ENCODE results near the gene TCF7L1. TPM values are rescaled to one million over a fixed set of nuclear protein-coding genes. Genes with fewer than 3 reads are reported as not detected.

TCF7L1 gene, protein sequence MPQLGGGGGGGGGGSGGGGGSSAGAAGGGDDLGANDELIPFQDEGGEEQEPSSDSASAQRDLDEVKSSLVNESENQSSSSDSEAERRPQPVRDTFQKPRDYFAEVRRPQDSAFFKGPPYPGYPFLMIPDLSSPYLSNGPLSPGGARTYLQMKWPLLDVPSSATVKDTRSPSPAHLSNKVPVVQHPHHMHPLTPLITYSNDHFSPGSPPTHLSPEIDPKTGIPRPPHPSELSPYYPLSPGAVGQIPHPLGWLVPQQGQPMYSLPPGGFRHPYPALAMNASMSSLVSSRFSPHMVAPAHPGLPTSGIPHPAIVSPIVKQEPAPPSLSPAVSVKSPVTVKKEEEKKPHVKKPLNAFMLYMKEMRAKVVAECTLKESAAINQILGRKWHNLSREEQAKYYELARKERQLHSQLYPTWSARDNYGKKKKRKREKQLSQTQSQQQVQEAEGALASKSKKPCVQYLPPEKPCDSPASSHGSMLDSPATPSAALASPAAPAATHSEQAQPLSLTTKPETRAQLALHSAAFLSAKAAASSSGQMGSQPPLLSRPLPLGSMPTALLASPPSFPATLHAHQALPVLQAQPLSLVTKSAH
- total RNA-seq: 10 to 100 TPM in 1 of 8 experiments, 1 to 10 TPM in 7; 1.4 to 10.1 (median 3.4) TPM

DNA sequence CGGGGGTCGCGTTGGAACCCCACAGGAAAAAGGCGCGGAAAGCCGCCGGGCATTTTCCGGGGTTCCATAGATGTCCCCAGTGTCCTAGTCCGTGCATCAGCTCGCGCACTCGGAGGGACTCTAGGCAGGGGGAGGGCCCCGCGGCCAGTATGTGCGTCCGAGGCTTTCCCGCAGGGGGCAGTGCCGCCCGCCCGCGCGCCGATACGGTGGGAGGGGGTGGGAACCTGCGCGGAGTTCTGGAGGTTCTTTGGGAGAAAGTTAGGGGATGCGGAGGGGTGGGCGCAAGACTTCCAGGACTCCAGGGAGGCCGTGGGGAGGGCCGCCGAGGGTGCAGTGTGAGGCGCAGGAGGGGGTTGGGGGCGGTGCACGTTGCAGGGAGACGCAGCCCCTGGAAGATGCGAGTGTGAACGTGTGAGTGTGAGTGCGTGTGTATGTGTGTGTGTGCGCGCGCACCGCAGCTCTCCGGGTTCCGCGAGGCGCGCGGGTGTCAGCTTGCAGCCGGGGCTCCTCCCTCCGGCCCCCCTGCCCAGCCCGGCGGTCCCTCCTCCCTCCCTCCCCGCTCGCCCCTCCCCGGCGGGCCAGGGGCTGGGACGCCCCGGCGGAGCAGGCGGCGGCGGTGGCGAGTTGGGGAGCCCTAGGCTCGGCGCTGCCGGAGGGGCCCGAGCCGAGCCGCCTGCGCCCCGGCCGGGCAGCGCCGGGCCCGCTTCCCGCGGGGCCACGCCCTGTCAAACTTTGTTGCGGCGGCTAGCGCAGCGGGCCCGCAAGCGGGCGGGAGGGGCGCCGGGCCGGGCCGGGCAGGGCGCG, at the start of gene TCF7L1:
Gene TCF7L1, plus strand, starts transcription at position 559 of the 804 bp plus-strand sequence. CDS start 293 bp downstream, outside the sequence.
- H3K27ac ChIP-seq: peak within 1 kb of the TSS; percentile 17 to 71
- WGBS, 10 experiments: 0 to 3% methylated on average over 6 to 10 of the region's 91 CpGs; no CpG with 5 or more reads in 8 of the 10 experiments
- peak; percentile 81 to 91 (median 86) for ATAC-seq (replicated peaks in 6 of 8)
- H3K4me1 ChIP-seq (replicated peaks in 1 of 2): peaks cover 2 to 9% of the 10 kb centered on the region in 2 donors
- H3K4me3 ChIP-seq: peak within 1 kb of the TSS; percentile 42 to 68 (median 48)
- in situ Hi-C loops (cut with MboI; ENCODE audit: low pct_unique_long_range_greater_than_20kb in 2 of 9, low sequenced_read_pairs in 9 of 9, unreplicated experiment in 9 of 9): loop anchor here in 6 of 9 experiments (10.0 to 25.0 kb wide), 2 partner anchors 152 to 154 kb away; no protein-coding TSS in a partner anchor

DNA sequence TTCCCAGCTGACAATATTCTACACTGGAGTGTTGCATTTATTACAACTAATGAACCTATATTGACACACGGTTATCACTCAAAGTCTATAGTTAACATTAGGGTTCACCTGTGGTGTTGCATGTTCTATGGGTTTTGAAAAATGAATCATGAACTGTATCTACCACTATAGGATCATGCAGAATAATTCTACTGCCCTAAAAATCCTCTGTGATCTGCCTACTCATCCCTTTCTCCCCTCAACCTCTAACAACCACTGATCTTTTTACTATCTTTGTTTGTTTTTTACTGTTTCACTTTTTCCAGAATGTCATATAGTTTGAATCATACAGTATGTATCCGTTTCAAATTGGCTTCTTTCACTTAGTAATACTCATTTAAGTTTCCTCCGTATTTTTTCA, 47.6 kb upstream of the TCF7L1 start:
- no peak for ATAC-seq (replicated peaks in 6 of 8)

DNA sequence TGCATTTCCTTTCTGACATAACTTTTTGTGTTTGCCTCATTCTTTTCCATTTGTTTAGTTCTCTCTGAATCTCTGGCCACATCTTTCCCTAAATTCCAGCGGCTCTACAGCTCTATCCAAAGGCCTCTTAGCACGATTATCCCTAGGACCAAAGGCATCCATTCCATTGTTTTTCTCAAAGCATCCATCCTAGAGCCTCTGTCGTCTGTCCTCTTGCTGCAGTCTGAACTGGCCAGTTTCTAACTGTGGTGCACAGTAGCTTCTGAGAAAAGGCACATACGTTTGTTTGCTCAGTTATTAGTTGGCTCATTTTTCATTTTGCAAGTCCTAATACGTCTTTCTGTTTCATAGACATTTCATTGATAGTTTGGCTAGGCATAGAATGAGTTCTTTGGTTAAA, 45.7 kb upstream of the TCF7L1 start:
- no peak for ATAC-seq (replicated peaks in 6 of 8)
- Histone ChIP-seq H3K4me1 (replicated peaks in 1 of 2) (no peaks in the 10 kb centered on the region), H3K27ac (no peak overlapping the region), H3K4me3 (no peak overlapping the region)
- 20 to 91% (median 60%) methylated on average over 2 to 5 of the region's 5 CpGs; no CpG with 5 or more reads in 1 of the 10 experiments for WGBS, 10 experiments
- in situ Hi-C loops (cut with MboI; ENCODE audit: low pct_unique_long_range_greater_than_20kb in 2 of 9, low sequenced_read_pairs in 9 of 9, unreplicated experiment in 9 of 9): no loop called here

More for the DNA sequence above, 47.6 kb upstream of the TCF7L1 start:
- in situ Hi-C loops (cut with MboI; ENCODE audit: low pct_unique_long_range_greater_than_20kb in 2 of 9, low sequenced_read_pairs in 9 of 9, unreplicated experiment in 9 of 9): no loop called here
- Histone ChIP-seq H3K4me3 (no peak overlapping the region), H3K4me1 (replicated peaks in 1 of 2) (no peaks in the 10 kb centered on the region), H3K27ac (no peak overlapping the region)
- 20 to 80% (median 62%) methylated on average over 1 to 3 of the region's 3 CpGs for WGBS, 10 experiments

DNA sequence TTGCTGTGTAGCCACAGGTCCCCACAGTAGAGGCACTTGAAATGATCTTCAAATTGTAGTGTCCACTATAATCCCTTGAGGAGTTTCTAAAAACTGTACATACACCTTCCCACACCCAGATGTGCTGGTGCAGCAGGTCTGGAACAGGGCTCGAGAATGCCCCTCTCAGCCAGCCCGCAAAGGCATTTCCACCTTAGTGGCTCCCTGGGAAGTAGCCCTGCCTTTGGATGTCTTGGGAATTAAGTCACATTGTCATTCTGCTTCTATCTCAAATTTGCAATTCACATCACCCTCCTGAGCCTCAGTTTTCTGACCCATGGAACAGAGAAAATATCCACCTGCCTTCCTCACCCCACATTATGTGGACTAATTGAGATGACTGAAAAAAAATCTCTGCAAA, 44.3 kb upstream of the TCF7L1 start:
- Histone ChIP-seq H3K4me1 (replicated peaks in 1 of 2) (no peaks in the 10 kb centered on the region), H3K4me3 (no peak overlapping the region), H3K27ac (no peak overlapping the region)
- ATAC-seq (replicated peaks in 6 of 8): no peak
- WGBS, 10 experiments: 20 to 75% methylated on average over 1 to 2 of the region's 2 CpGs; no CpG with 5 or more reads in 8 of the 10 experiments
- in situ Hi-C loops (cut with MboI; ENCODE audit: low pct_unique_long_range_greater_than_20kb in 2 of 9, low sequenced_read_pairs in 9 of 9, unreplicated experiment in 9 of 9): no loop called here

DNA sequence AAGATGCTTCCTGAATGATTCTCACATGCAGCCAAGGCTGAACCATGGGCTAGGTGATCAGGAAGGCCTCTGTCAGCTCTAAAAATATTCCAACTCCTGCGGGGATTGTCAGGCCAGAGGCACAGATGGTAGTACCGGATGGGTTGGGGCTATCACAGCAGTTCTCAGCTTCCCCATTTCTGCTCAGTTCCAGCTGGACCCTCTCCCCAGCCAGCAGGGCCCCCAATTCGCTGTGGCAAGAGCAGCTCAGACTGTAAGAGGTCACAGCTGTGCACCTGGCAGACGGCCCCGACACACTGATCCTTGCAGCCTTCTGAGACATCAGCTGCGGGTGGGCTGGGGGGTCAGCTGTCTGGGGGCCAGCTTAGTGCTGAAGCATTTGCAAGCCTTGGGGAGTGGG, 43.6 kb upstream of the TCF7L1 start:
- ATAC-seq (replicated peaks in 6 of 8): peak in 4 of 8 experiments; percentile 9 to 56 (median 46)
- 0 to 80% (median 47%) methylated on average over 1 of the region's 6 CpGs; no CpG with 5 or more reads in 6 of the 10 experiments for WGBS, 10 experiments
- Histone ChIP-seq H3K4me1 (replicated peaks in 1 of 2) (no peaks in the 10 kb centered on the region), H3K27ac (no peak overlapping the region), H3K4me3 (no peak overlapping the region)
- in situ Hi-C loops (cut with MboI; ENCODE audit: low pct_unique_long_range_greater_than_20kb in 2 of 9, low sequenced_read_pairs in 9 of 9, unreplicated experiment in 9 of 9): no loop called here

DNA sequence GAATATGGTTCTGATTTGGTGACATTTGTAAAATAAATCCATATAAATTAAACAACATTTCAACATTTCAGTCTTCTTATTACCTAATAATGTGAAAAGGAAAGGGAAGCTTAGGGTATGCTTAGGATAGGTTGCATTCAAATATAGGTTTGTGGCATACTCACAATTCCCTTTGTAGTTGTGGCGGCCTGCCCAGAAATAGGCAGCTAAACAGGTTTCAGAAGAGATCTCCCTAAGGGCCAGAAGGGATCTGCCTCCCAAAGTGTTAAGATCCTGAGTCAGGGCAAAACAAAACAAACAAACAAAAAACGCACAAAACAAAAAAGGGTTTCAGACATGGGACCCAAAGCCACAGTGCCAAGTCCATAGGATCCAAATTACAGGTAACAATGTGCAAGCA, 41.4 kb upstream of the TCF7L1 start:
- H3K4me1 ChIP-seq (replicated peaks in 1 of 2): no peaks in the 10 kb centered on the region
- in situ Hi-C loops (cut with MboI; ENCODE audit: low pct_unique_long_range_greater_than_20kb in 2 of 9, low sequenced_read_pairs in 9 of 9, unreplicated experiment in 9 of 9): no loop called here
- ATAC-seq (replicated peaks in 6 of 8): no peak
- WGBS, 10 experiments: 0 to 100% (median 71%) methylated on average over 1 to 2 of the region's 2 CpGs; no CpG with 5 or more reads in 2 of the 10 experiments
- no peak overlapping the region for H3K27ac ChIP-seq
- no peak overlapping the region for H3K4me3 ChIP-seq

DNA sequence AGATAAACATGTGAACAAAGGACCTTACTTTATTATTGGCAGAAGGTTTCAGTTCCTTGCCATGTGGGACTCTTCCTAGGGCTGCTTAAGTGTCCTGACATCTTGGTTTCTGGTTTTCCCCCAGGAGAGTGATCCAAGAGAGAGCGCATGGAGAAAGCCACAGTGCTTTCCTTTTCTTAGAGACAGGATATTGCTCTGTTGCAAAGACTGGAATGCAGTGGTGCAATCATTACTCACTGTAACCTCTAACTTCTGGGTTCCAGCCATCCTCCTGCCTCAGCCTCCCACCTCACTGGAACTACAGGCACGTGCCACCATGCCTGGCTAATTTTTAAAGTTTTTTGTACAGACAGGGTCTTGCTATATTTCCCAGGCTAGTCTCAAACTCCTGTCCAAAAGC, 38.1 kb upstream of the TCF7L1 start:
- H3K4me1 ChIP-seq (replicated peaks in 1 of 2): no peaks in the 10 kb centered on the region
- 0 to 100% (median 60%) methylated on average over 1 of the region's 2 CpGs; no CpG with 5 or more reads in 3 of the 10 experiments for WGBS, 10 experiments
- no peak overlapping the region for H3K4me3 ChIP-seq
- no peak overlapping the region for H3K27ac ChIP-seq
- in situ Hi-C loops (cut with MboI; ENCODE audit: low pct_unique_long_range_greater_than_20kb in 2 of 9, low sequenced_read_pairs in 9 of 9, unreplicated experiment in 9 of 9): no loop called here
- ATAC-seq (replicated peaks in 6 of 8): no peak

DNA sequence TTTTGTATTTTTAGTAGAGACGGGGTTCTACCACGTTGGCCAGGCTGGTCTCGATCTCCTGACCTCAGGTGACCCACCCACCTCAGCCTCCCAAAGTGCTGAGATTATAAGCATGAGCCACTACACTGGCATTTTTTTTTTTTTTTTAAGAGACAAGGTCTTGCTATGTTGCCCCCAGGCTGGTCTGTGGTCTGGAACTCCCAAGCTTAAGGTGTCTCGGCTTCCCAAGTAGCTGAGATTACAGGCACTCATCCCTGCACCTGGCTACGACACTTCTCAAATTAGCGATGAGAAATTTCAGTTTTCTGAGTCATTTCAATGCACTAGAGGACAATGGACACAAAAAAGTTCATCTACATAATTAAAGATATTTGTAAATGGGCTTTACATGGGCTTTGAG, 36.6 kb upstream of the TCF7L1 start:
- peak in 1 of 8 experiments; percentile 22 for ATAC-seq (replicated peaks in 6 of 8)
- Histone ChIP-seq H3K4me3 (no peak overlapping the region), H3K27ac (no peak overlapping the region), H3K4me1 (replicated peaks in 1 of 2) (no peaks in the 10 kb centered on the region)
- in situ Hi-C loops (cut with MboI; ENCODE audit: low pct_unique_long_range_greater_than_20kb in 2 of 9, low sequenced_read_pairs in 9 of 9, unreplicated experiment in 9 of 9): no loop called here
- WGBS, 10 experiments: 58 to 100% (median 86%) methylated on average over 1 to 6 of the region's 6 CpGs; no CpG with 5 or more reads in 1 of the 10 experiments

DNA sequence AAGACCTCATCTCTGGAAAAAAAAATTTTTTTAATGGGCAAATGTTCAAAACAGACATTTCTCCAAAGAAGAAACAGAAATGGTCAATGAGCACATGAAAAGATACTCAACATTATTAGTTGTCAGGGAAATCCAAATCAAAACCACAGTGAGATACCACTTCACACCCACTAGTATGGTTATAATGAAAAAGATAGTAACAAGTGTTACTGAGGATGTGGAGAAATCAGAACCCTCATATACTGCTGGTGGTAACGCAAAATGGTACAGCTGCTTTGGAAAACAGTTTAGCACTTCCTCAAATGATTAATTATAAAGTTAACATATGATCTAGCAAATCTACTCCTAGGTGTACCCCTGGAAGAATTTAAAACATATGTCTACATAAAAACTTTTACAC, 29.0 kb upstream of the TCF7L1 start:
- H3K27ac ChIP-seq: no peak overlapping the region
- no peaks in the 10 kb centered on the region for H3K4me1 ChIP-seq (replicated peaks in 1 of 2)
- in situ Hi-C loops (cut with MboI; ENCODE audit: low pct_unique_long_range_greater_than_20kb in 2 of 9, low sequenced_read_pairs in 9 of 9, unreplicated experiment in 9 of 9): loop anchor here in 1 of 9 experiments (25.0 kb wide), 1 partner anchor 183 kb away; no protein-coding TSS in a partner anchor
- no peak for ATAC-seq (replicated peaks in 6 of 8)
- 0 to 100% (median 100%) methylated on average over 1 of the region's 1 CpG; no CpG with 5 or more reads in 1 of the 10 experiments for whole genome bisulfite sequencing, 10 experiments
- no peak overlapping the region for H3K4me3 ChIP-seq

DNA sequence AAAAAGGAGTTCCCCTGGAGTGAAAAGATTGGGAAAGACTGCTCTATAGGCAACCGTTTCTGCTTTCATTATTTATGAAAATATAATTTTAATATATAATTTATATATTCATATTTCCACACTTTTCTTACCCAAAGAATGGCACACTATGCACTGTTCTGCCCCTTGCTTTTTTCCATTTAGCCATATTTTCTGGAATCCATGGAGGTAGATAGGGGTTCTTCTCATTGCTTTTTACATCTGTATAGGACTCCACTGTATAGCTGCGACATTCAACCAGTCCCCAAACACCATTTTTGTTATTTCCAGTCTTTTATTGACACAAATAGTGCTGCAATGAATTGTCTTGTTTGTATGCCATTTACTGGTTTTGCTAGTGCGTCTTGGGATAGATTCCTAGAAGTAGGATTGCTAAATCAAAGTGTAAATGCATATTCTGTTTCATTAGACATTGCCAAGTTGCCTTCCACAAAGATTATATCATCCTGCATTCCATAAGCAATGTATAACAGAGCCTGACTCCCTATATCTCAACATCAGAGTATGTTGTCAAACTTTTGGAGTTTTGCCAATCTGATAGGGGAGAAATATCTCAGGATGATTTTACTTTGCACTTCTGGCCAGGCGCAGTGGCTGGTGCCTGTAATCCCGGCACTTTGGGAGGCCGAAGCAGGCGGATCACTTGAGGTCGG, 26.6 kb upstream of the TCF7L1 start:
- Histone ChIP-seq H3K4me3 (no peak overlapping the region), H3K4me1 (replicated peaks in 1 of 2) (no peaks in the 10 kb centered on the region), H3K27ac (no peak overlapping the region)
- WGBS, 10 experiments: 11 to 95% (median 79%) methylated on average over 1 to 8 of the region's 8 CpGs
- ATAC-seq (replicated peaks in 6 of 8): peak in 3 of 8 experiments; percentile 55 to 97 (median 66)
- in situ Hi-C loops (cut with MboI; ENCODE audit: low pct_unique_long_range_greater_than_20kb in 2 of 9, low sequenced_read_pairs in 9 of 9, unreplicated experiment in 9 of 9): loop anchor here in 1 of 9 experiments (25.0 kb wide), 1 partner anchor 181 kb away; no protein-coding TSS in a partner anchor

DNA sequence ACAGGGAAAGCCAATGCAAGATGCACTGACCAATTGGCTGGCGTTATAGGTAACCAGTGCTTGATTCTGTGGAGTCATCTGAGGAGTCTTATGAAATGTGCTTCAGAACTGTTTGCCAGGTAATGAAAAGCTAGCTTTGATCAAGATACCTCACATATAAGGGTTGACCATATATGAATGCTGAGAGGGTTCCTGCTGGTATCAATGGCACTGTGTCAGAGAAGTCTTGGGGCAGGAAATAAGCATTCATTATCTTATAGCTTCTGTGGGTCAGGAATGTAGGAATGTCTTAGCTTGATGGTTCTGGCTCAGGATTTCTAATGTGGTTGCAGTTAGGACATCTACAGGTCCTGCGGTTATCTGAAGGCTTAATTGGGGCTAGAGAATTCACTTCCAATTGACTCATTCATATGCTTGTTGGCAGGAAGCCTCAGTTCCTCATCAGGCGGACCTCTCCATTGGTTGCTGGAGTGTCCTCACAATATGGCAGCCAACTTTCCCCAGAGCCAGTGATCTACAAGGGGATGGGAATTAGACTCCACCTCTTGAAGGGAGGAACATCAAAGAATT, 22.1 kb upstream of the TCF7L1 start:
- no peak overlapping the region for H3K4me3 ChIP-seq
- in situ Hi-C loops (cut with MboI; ENCODE audit: low pct_unique_long_range_greater_than_20kb in 2 of 9, low sequenced_read_pairs in 9 of 9, unreplicated experiment in 9 of 9): loop anchor here in 1 of 9 experiments (25.0 kb wide), 1 partner anchor 176 kb away; no protein-coding TSS in a partner anchor
- no peak overlapping the region for H3K27ac ChIP-seq
- ATAC-seq (replicated peaks in 6 of 8): no peak
- no peaks in the 10 kb centered on the region for H3K4me1 ChIP-seq (replicated peaks in 1 of 2)
- WGBS, 10 experiments: 54 to 100% (median 90%) methylated on average over 1 to 2 of the region's 3 CpGs; no CpG with 5 or more reads in 2 of the 10 experiments

DNA sequence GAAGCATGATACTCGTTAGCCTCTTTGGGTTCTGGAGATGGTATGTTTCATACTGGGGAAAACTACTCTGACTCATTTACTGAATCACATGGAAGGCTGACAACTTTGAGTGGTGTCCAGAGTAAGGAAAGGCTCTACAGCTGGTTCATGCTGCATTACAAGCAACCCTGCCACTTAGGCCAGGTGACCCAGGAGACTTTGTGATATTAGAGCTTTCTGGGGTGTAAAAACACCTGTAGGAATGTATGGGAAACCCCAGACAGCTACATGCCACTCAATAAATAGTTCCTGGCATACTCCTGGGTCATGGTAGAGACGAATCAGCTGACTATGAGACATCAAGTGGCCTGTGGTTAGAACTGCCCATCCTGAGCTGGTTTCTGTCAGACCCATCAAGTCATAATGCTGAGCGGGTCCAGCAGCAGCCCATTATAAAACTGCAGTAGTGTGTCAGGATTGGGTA, 21.3 kb upstream of the TCF7L1 start:
- Histone ChIP-seq H3K4me3 (no peak overlapping the region), H3K27ac (no peak overlapping the region), H3K4me1 (replicated peaks in 1 of 2) (no peaks in the 10 kb centered on the region)
- 0 to 100% (median 45%) methylated on average over 1 to 3 of the region's 3 CpGs; no CpG with 5 or more reads in 4 of the 10 experiments for WGBS, 10 experiments
- in situ Hi-C loops (cut with MboI; ENCODE audit: low pct_unique_long_range_greater_than_20kb in 2 of 9, low sequenced_read_pairs in 9 of 9, unreplicated experiment in 9 of 9): loop anchor here in 1 of 9 experiments (25.0 kb wide), 1 partner anchor 175 kb away; no protein-coding TSS in a partner anchor
- no peak for ATAC-seq (replicated peaks in 6 of 8)

Data from motor neuron (in vitro differentiated cells).